Embryonic facial prominence (tissue), 1 donor: ENCODE results near the gene NQO1.
"Not testable (repeated sequence)": the region's sequence is repeated elsewhere in the genome, so short reads cannot be mapped to it uniquely, and the experiment has no call there.

Experiments
- DNase-seq: peaks from one replicate; pipeline ENCODE4 v3.0.0-alpha.2; 2016; ENCODE audit errors: extremely low spot score

NQO1 gene

GRCh38 chr16:69741951-69742904 is 15.9 kb upstream of the NQO1 start:
- no peak for DNase-seq

- DNase-seq = no peak
Observed at GRCh38 chr16:69741519-69741918, 15.2 kb upstream of the NQO1 start.

GRCh38 chr16:69732101-69732500 is 5.7 kb upstream of the NQO1 start:
- DNase-seq = no peak

GRCh38 chr16:69731280-69731679 is 4.9 kb upstream of the NQO1 start:
- DNase-seq = not testable (repeated sequence)

- DNase-seq = not testable (repeated sequence)
Observed at GRCh38 chr16:69729030-69729429, 2.7 kb upstream of the NQO1 start.

GRCh38 chr16:69727916-69728270 is 1.5 kb upstream of the NQO1 start:
- no peak for DNase-seq

GRCh38 chr16:69725480-69726312 is 664 bp downstream of the NQO1 start:
- no peak for DNase-seq

GRCh38 chr16:69724981-69725479 is 1.3 kb downstream of the NQO1 start:
- no peak for DNase-seq

- no peak for DNase-seq
Observed at GRCh38 chr16:69724414-69724873, 1.9 kb downstream of the NQO1 start.

- no peak for DNase-seq
Observed at GRCh38 chr16:69721441-69721957, 4.9 kb downstream of the NQO1 start.

- no peak for DNase-seq
Observed at GRCh38 chr16:69720822-69721430, 5.4 kb downstream of the NQO1 start.

GRCh38 chr16:69718111-69718764 is 8.1 kb downstream of the NQO1 start:
- no peak for DNase-seq

- no peak for DNase-seq
Observed at GRCh38 chr16:69717066-69717465, 9.3 kb downstream of the NQO1 start.

- no peak for DNase-seq
Observed at GRCh38 chr16:69712914-69713581, 13.3 kb downstream of the NQO1 start.

GRCh38 chr16:69712277-69712676 is 14.1 kb downstream of the NQO1 start:
- no peak for DNase-seq

GRCh38 chr16:69711115-69711740 is 15.1 kb downstream of the NQO1 start:
- no peak for DNase-seq

GRCh38 chr16:69709456-69710084 is 16.8 kb downstream of the NQO1 start:
- DNase-seq = peak; percentile 48

GRCh38 chr16:69707920-69708683 is 18.3 kb downstream of the NQO1 start:
- DNase-seq = no peak

GRCh38 chr16:69706975-69707340 is 19.4 kb downstream of the NQO1 start:
- no peak for DNase-seq
